ENCODE data around the gene LBX2. TPM values are rescaled to one million over a fixed set of nuclear protein-coding genes. Genes with fewer than 3 reads are reported as not detected.

The LBX2 gene
- total RNA-seq, 1 donor from 2014 or later: not detected

DNA sequence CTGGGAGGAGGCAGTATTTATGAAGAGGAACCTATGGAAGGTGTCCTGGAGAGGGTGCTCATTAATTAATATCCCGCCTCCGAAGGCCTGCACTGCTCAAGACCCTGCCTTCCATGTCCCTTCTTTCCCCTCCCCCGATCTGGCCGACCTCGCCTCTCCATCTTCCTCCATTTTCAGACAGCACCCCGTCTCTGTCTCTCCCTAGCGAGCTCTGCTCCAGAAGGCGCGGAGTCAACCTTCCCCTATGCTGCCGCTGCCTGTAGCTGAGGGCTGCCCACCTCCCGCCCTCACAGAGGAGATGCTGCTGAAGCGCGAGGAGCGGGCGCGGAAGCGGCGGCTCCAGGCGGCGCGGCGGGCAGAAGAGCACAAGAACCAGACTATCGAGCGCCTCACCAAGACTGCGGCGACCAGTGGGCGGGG is 42.3 kb downstream of the LBX2 start:
- no peak for DNase-seq

DNA sequence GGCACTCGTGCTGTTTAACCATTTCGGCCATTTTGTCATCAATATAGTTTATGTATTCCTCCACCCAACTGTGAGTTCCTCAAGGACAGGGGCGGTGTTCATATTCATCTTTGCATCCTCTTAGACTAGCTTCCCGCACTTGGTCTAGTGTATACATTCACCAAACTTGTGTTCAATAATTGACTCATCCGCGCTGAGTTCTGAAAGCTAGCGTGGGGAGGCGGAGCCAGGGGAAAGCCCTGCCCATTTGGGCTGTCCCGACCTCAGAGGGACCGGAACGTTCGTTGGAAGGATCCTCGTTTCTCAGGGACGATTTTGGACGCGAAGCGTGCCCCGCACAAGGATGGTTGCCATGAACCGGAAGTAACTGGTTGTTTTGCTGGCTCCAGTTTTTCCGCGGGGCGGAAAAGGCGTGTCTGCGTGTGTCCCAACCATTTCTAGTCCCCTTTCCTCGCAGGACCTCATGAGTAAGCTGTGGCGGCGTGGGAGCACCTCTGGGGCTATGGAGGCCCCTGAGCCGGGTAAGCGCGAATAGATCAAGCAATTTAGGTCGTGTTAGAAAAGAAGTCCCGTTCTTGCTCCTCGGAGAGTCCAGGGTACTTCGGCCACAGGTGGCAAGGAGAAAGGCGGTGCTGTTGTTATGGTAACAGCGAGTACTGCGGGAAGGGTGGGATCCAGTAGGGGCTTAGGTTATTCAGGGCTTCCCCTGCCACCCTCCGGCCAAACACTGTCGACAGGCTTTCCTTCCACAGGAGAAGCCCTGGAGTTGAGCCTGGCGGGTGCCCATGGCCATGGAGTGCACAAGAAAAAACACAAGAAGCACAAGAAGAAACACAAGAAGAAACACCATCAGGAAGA is 44.5 kb downstream of the LBX2 start, which contains the start of gene INO80B:
Gene INO80B, plus strand, starts transcription at position 434 of the 858 bp plus-strand sequence. Its CDS starts 30 bp downstream, at position 464.
- DNase-seq: peak; percentile 99

DNA sequence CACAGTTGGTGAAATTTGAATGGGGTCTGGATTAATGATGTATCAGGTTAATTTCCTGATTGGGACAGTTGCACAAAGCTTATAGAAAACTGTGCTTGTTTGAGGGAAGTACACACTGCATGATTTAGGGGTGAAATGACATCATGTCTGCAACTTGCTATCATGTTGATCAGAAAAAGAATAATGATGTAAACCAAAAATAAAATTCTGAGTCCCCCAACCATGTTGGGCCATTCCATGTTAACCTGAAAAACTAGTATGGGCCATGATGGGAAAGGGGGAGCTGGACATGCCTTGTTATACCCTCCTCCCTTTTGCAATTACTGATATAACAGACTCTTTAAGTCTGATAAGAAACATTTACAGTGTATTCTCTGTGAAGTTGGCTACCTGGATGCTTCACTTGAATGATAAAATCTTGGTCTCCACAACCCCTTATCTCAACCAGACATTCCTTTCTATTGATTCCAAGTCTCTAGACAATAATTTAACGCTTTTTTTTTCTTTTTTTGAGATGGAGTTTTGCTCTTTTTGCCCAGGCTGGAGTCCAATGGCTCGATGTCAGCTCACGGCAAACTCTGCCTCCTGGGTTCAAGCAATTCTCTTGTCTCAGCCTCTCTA is 48.7 kb downstream of the LBX2 start:
- DNase-seq: no peak

DNA sequence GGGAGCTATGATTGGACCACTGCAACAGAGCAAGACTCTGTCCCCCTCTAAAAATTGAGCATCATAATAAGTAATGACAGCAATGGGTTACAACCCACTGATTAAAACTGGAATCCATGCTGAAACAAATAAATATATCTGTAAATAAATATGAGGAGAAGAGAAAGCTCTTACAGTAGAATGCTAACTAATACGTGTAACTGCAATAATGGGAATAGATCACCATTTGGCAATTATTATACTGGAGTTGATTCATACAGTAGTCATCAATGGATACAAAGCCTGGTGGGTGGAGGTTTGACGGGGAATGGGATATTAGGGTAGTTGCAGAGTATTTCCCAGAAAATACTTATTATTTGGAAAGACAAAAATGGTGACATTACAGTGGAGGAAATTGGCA is 50.6 kb downstream of the LBX2 start:
- no peak for DNase-seq

Other genes with a start within 250 kb of the LBX2 start
- gene SLC4A5, start 156.2 kb downstream of the LBX2 start, total RNA-seq: 2.6 TPM
- gene DCTN1, start 119.3 kb downstream of the LBX2 start, total RNA-seq: 103 TPM
- gene C2orf81, start 78.0 kb downstream of the LBX2 start, total RNA-seq: 1.0 TPM
- gene WDR54, start 77.9 kb downstream of the LBX2 start, total RNA-seq: 11.2 TPM
- 42.1 TPM for gene RTKN, start 57.7 kb downstream of the LBX2 start, total RNA-seq
- gene INO80B, start 44.5 kb downstream of the LBX2 start, total RNA-seq: 26.0 TPM
- 41.5 TPM for gene WBP1, start 41.2 kb downstream of the LBX2 start, total RNA-seq
- gene MOGS, start 34.2 kb downstream of the LBX2 start, total RNA-seq: 40.4 TPM
- gene MRPL53, start 26.9 kb downstream of the LBX2 start, total RNA-seq: 19.9 TPM
- 18.0 TPM for gene CCDC142, start 16.6 kb downstream of the LBX2 start, total RNA-seq
- 13.3 TPM for gene TTC31, start 16.5 kb downstream of the LBX2 start, total RNA-seq
- 8.7 TPM for gene PCGF1, start 8.1 kb upstream of the LBX2 start, total RNA-seq
- gene TLX2, start 14.8 kb upstream of the LBX2 start, total RNA-seq: not detected
- 2.5 TPM for gene DQX1, start 26.6 kb upstream of the LBX2 start, total RNA-seq
- gene AUP1, start 30.1 kb upstream of the LBX2 start, total RNA-seq: 60.9 TPM
- 30.2 TPM for gene HTRA2, start 30.3 kb upstream of the LBX2 start, total RNA-seq
- gene LOXL3, start 54.3 kb upstream of the LBX2 start, total RNA-seq: 11.2 TPM
- 8.4 TPM for gene DOK1, start 55.1 kb upstream of the LBX2 start, total RNA-seq
- 4.6 TPM for gene M1AP, start 148.7 kb upstream of the LBX2 start, total RNA-seq
- 3.3 TPM for gene SEMA4F, start 154.6 kb upstream of the LBX2 start, total RNA-seq